HepG2 (cell line): ENCODE data around the gene STAB2. TPM values are rescaled to one million over a fixed set of nuclear protein-coding genes. Genes with fewer than 3 reads are reported as not detected.

ENCODE experiments used
- ATAC-seq: fragments of 200-7000 bp; cut with Tn5 transposase; 3 replicates; pipeline ENCODE4 v1.9.1; 2020; ENCODE audit warnings: mild to moderate bottlenecking, moderate library complexity
- BruUV-seq: library from RNA; stranded (reverse); fragments of 400-500 nt; replicated peaks from 2 replicates; lab custom pipeline; 2021; lab: Mats Ljungman, UMichigan
- CTCF ChIA-PET: fragments of 300-600 bp; formaldehyde crosslinking; extraction: SDS; loops from one replicate; lab custom pipeline; 2021; ENCODE audit warnings: low total read pairs, inconsistent platforms, low intra/inter-chr PET ratio; lab: Yijun Ruan, JAX
- POLR2A ChIA-PET: fragments of 350-600 bp; sonication (Branson Sonifier 250); formaldehyde crosslinking; loops from one replicate; lab custom pipeline; 2020; ENCODE audit warnings: antibody characterized with exemption, inconsistent platforms; lab: Yijun Ruan, JAX
- DNase-seq: peaks from one replicate; pipeline ENCODE4 v3.0.0-alpha.2; 2015; ENCODE audit warnings: low spot score
- FAIRE-seq: peaks from 3 replicates; lab custom pipeline; 2011; peaks lifted over from hg19 to GRCh38; lab: Jason Lieb, UNC
- H2AFZ ChIP-seq: one replicate; pipeline ENCODE4 v1.6.1; 2011; ENCODE audit warnings: low read length, inconsistent platforms
- H3K27ac ChIP-seq: fragments of 300-600 bp; 3 replicates; pipeline ENCODE4 v1.8.0; 2011; ENCODE audit warnings: mixed run types, mild to moderate bottlenecking, mixed read lengths, low read length, inconsistent platforms; ENCODE audit not compliant: insufficient read depth; ENCODE audit errors: extremely low read length
- H3K27me3 ChIP-seq, 2 experiments: fragments of 200-600 bp in 1 of 2; 2 replicates in 1 of 2; 3 replicates in 1 of 2; pipeline versions ENCODE4 v1.6.0 to v1.8.0; 2011; ENCODE audit warnings: low read length in 2 of 2, mild to moderate bottlenecking in 2 of 2, moderate library complexity in 2 of 2, inconsistent platforms in 1 of 2; ENCODE audit not compliant: insufficient read depth in 2 of 2, control insufficient read depth in 1 of 2
- H3K36me3 ChIP-seq, 2 experiments: fragments of 200-600 bp in 1 of 2; replicated peaks in 1 of 2; 2 replicates in 1 of 2; 3 replicates in 1 of 2; pipeline versions ENCODE4 v1.5.1 to v1.8.0; 2011; ENCODE audit warnings: low read length in 2 of 2, inconsistent platforms in 1 of 2; ENCODE audit not compliant: insufficient read depth in 2 of 2, control insufficient read depth in 1 of 2
- H3K4me1 ChIP-seq: 2 replicates; pipeline ENCODE4 v1.5.1; 2012; ENCODE audit warnings: low read length, inconsistent platforms; ENCODE audit not compliant: insufficient read depth
- H3K4me2 ChIP-seq: 2 replicates; pipeline ENCODE4 v1.6.0; 2011; ENCODE audit warnings: low read depth, low read length, inconsistent platforms
- H3K4me3 ChIP-seq, 3 experiments: fragments of 200-600 bp in 1 of 3; sonication (generic), shearing (Covaris generic) in 1 of 3; replicated peaks in 1 of 3; 2 replicates each; pipeline ENCODE4 v1.5.1; 2011 to 2016; ENCODE audit warnings: low read length in 3 of 3, inconsistent platforms in 2 of 3, low read depth in 2 of 3, mild to moderate bottlenecking in 2 of 3, control low read depth in 1 of 3, mixed read lengths in 1 of 3; ENCODE audit not compliant: insufficient read depth in 1 of 3
- H3K79me2 ChIP-seq: one replicate; pipeline ENCODE4 v1.6.1; 2011; ENCODE audit warnings: low read length, inconsistent platforms; ENCODE audit not compliant: insufficient read depth
- H3K9ac ChIP-seq: 2 replicates; pipeline ENCODE4 v1.6.0; 2011; ENCODE audit warnings: mild to moderate bottlenecking, low read depth, low read length, inconsistent platforms; ENCODE audit not compliant: insufficient read depth
- H3K9me3 ChIP-seq: 2 replicates; pipeline ENCODE4 v1.5.1; 2012; ENCODE audit warnings: mild to moderate bottlenecking, low read length
- H4K20me1 ChIP-seq: 2 replicates; pipeline ENCODE4 v1.6.0; 2011; ENCODE audit warnings: inconsistent platforms, mild to moderate bottlenecking, low read length, moderate library complexity; ENCODE audit not compliant: insufficient read depth
- ATM ChIP-seq: fragments of 450-650 bp; IDR thresholded peaks from 2 replicates; pipeline ENCODE4 v1.7.1; 2017; ENCODE audit warnings: mild to moderate bottlenecking, borderline replicate concordance
- CENPT ChIP-seq: sonication (generic); formaldehyde crosslinking; IDR thresholded peaks from 2 replicates; pipeline ENCODE4 v1.8.0; 2022; ENCODE audit warnings: low read depth, mild to moderate bottlenecking, moderate library complexity, missing genetic modification reagents
- PBX2 ChIP-seq: IDR thresholded peaks from 2 replicates; pipeline ENCODE4 v1.6.1; 2016; ENCODE audit warnings: control low read depth
- ZBTB46 ChIP-seq: sonication (generic); formaldehyde crosslinking; IDR thresholded peaks from 2 replicates; pipeline ENCODE4 v1.4.0; 2020; ENCODE audit warnings: mild to moderate bottlenecking, missing genetic modification reagents, borderline replicate concordance
- ZFP36L1 ChIP-seq: sonication (generic); formaldehyde crosslinking; IDR thresholded peaks from 2 replicates; pipeline ENCODE4 v1.8.0; 2022; ENCODE audit warnings: mild to moderate bottlenecking, missing genetic modification reagents, moderate library complexity
- ZNF512 ChIP-seq: sonication (generic); formaldehyde crosslinking; IDR thresholded peaks from 2 replicates; pipeline ENCODE4 v1.4.0; 2020; ENCODE audit warnings: mild to moderate bottlenecking, missing genetic modification reagents
- ZNF790 ChIP-seq: sonication (generic); formaldehyde crosslinking; IDR thresholded peaks from 2 replicates; pipeline ENCODE4 v1.8.0; 2022; ENCODE audit warnings: missing genetic modification reagents, mild to moderate bottlenecking, borderline replicate concordance
- WGBS: methylation state at CpG from one replicate; pipeline ENCODE4 v1.1.6; 2017; ENCODE audit warnings: low lambda C conversion rate; 5-methylcytosine and 5-hydroxymethylcytosine counted together
- in situ Hi-C: cut with HindIII; loops from 2 replicates; pipeline ENCODE4 v1.10.0; 2017; ENCODE audit warnings: low pct_unique_long_range_greater_than_20kb; ENCODE audit not compliant: extremely low pct_ligation_motif_present
- intact Hi-C: fragments of 100-400 bp; cut with micrococcal nuclease; formaldehyde crosslinking; loops from one replicate; pipeline ENCODE4 v1.10.0; 2022; ENCODE audit not compliant: unreplicated experiment
- polyA plus RNA-seq, 8 experiments: library from polyadenylated mRNA; depleted of rRNA in 3 of 8; stranded (reverse) in 7 of 8; unstranded in 1 of 8; fragments of >200 nt; fragmentation: Illumina TruSeq in 4 of 8; extraction: Trizol in 4 of 8; gene quantifications; 2 replicates each; pipeline versions ENCODE4 v1.2.1 to v1.2.3, GENCODE V29; 2011 to 2016; ENCODE audit warnings: low read depth in 4 of 8, missing spikeins in 1 of 8, mixed read lengths in 1 of 8; ENCODE audit not compliant: insufficient read depth in 1 of 8
- total RNA-seq, 5 experiments: library from RNA; depleted of rRNA; stranded (reverse); fragments of >200 nt; fragmentation: Illumina TruSeq; extraction: Trizol; gene quantifications; 2 replicates each; pipeline ENCODE4 v1.2.3, GENCODE V29; 2016; ENCODE audit warnings: low read depth in 1 of 5

Gene STAB2
- total and polyA plus RNA-seq, 2 of the 13 experiments (the other 11 are each of a cell fraction or from before 2014, with no cell fraction given), result not detected

GRCh38 chr12:103640410-103640809 lies 53.3 kb downstream of the STAB2 start (continued):
- TF ChIP-seq ZNF512 (CRISPR knock-in tag) (no peak), ZNF790 (CRISPR knock-in tag) (no peak), ATM (no peak), ZBTB46 (CRISPR knock-in tag) (no peak)

GRCh38 chr12:103640831-103641230 lies 53.8 kb downstream of the STAB2 start:
- intact Hi-C loops, result no loop called here
- POLR2A ChIA-PET, result no interaction called here

More at GRCh38 chr12:103640831-103641230, 53.8 kb downstream of the STAB2 start:
- 23% methylated on average over 4 of the region's 4 CpGs for WGBS
- Histone ChIP-seq H3K36me3 (no peaks in the 10 kb centered on the region), H3K4me3 (no peak overlapping the region), H3K9ac (no peak overlapping the region), H3K4me2 (no peak overlapping the region), H3K27ac (no peak overlapping the region), H3K79me2 (no peaks in the 10 kb centered on the region), H3K4me1 (peaks cover 9% of the 10 kb centered on the region), H3K27me3 (no peaks in the 10 kb centered on the region), H4K20me1 (no peaks in the 10 kb centered on the region), H3K9me3 (no peaks in the 10 kb centered on the region), H2AFZ (no peak overlapping the region)
- ATAC-seq (no peak), DNase-seq (no peak), FAIRE-seq (no peak)
- in situ Hi-C loops, result no loop called here
- no peak for TF ChIP-seq CENPT
- TF ChIP-seq ZFP36L1, result no peak
- TF ChIP-seq PBX2 (CRISPR knock-in tag), result no peak
- CTCF ChIA-PET, result no interaction called here
- BruUV-seq, result no TSS peak
